HCT116 (cell line): Measurements from ENCODE around the gene OR1L8.
"Not testable (repeated sequence)": the region's sequence is repeated elsewhere in the genome, so short reads cannot be mapped to it uniquely, and the experiment has no call there.

Experiments
- CEBPB ChIP-seq: IDR thresholded peaks from 2 replicates; pipeline ENCODE4 v1.6.1; 2012; ENCODE audit warnings: low read depth
- EZH2phosphoT487 ChIP-seq: fragments of 200-600 bp; IDR thresholded peaks from 2 replicates; pipeline ENCODE4 v1.6.1; 2018; ENCODE audit warnings: antibody characterized with exemption, borderline replicate concordance
- POLR2A ChIP-seq: IDR thresholded peaks from 2 replicates; pipeline ENCODE4 v1.7.0; 2011; ENCODE audit warnings: borderline replicate concordance; ENCODE audit not compliant: insufficient read depth, insufficient read length; ENCODE audit errors: extremely low read depth

GRCh38 chr9:122583284-122583683 lies at the start of gene OR1L8:
- not testable (repeated sequence) for TF ChIP-seq CEBPB, POLR2A, EZH2phosphoT487
